Activated CD8-positive, alpha-beta T cell treated with anti-CD3 and anti-CD28 coated beads, Interleukin-2, amount 10 ng/mL, durations not matched to agents 7 days and 5 days (primary cell): ENCODE results near the gene RBKS. TPM values are rescaled to one million over a fixed set of nuclear protein-coding genes. Genes with fewer than 3 reads are reported as not detected.

ENCODE experiments used
- ATAC-seq: fragments of 150-1000 bp; cut with Tn5 transposase; one replicate; pipeline ENCODE4 v1.10.0; 2021; ENCODE audit warnings: moderate library complexity
- CTCF ChIA-PET: fragments of 350-600 bp; sonication (Branson Sonifier 250); formaldehyde crosslinking; loops from one replicate; lab custom pipeline; 2021; ENCODE audit warnings: antibody characterized with exemption; lab: Charles Lee
- POLR2A ChIA-PET: fragments of 350-600 bp; sonication (Branson Sonifier 250); formaldehyde crosslinking; loops from one replicate; lab custom pipeline; 2021; ENCODE audit warnings: antibody characterized with exemption; lab: Charles Lee
- DNase-seq: peaks from one replicate; pipeline ENCODE4 v3.0.0-alpha.2; 2020
- H3K27ac Mint-ChIP-seq: one replicate; pipeline ENCODE4 v1.8.0; 2021; ENCODE audit warnings: mild to moderate bottlenecking, mixed read lengths
- H3K27me3 Mint-ChIP-seq: one replicate; pipeline ENCODE4 v1.8.0; 2021; ENCODE audit warnings: low read depth, mixed read lengths
- H3K36me3 Mint-ChIP-seq: one replicate; pipeline ENCODE4 v1.8.0; 2021; ENCODE audit warnings: low read depth, mixed read lengths
- H3K4me1 Mint-ChIP-seq: one replicate; pipeline ENCODE4 v1.8.0; 2021; ENCODE audit warnings: low read depth, mixed read lengths
- H3K4me3 Mint-ChIP-seq: one replicate; pipeline ENCODE4 v1.8.0; 2021; ENCODE audit warnings: mild to moderate bottlenecking, mixed read lengths
- H3K9me3 Mint-ChIP-seq: one replicate; pipeline ENCODE4 v1.8.0; 2022; ENCODE audit warnings: mixed read lengths; ENCODE audit not compliant: insufficient read depth
- total RNA-seq, 2 experiments: library from RNA; stranded (reverse); gene quantifications; one replicate each; pipeline ENCODE4 v1.2.3, GENCODE V29; 2021

Gene RBKS
- total RNA-seq, result 1 to 10 TPM; 1.5 to 1.6 TPM

- ChIA-PET CTCF (interaction anchor here (1.1 kb wide), 2 partner anchors 187 to 533 kb away, joined by 3 read pairs; no protein-coding TSS in a partner anchor), POLR2A (interaction anchor here (0.7 to 2.0 kb wide), 7 partner anchors 11 to 503 kb away, joined by 3 to 8 read pairs (median 4); partner anchors contain the start of gene FOSL2)
- H3K4me1 Mint-ChIP-seq, result peaks cover 53% of the 10 kb centered on the region
- ATAC-seq, result peak; percentile 86
- DNase-seq, result peak; percentile 91
- H3K36me3 Mint-ChIP-seq, result peaks cover 22% of the 10 kb centered on the region
- H3K27me3 Mint-ChIP-seq, result peaks cover 2% of the 10 kb centered on the region
- peak within 1 kb of the TSS; percentile 99 for H3K27ac Mint-ChIP-seq
- no peaks in the 10 kb centered on the region for H3K9me3 Mint-ChIP-seq
- peak within 1 kb of the TSS; percentile 96 for H3K4me3 Mint-ChIP-seq
Observed at GRCh38 chr2:27890146-27890923, at the start of gene RBKS, which contains the start of gene BABAM2. RBKS (minus strand) TSS chr2:27890387; CDS start chr2:27890345, 42 bp downstream. BABAM2 (plus strand) TSS chr2:27890729; CDS start chr2:27894557, 3,828 bp downstream.

DNA sequence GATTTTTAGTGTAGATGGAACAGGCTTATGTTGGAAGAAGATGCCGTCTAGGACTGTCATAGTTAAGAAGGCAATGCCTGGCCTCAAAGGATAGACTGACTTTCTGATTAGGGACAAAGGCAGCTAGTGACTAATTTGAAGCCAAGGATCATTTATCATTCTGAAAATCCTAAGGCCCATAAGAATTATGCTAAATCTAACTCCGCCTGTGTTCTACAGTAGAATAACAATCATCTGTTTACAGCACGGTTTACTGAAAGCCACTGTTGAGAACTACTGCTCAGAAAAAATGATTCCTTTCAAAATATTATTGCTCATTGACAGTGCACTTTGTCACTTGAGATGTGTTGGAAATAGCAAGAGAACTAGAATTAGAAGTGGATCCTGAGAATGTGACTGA lies 44.8 kb upstream of the RBKS start:
- H3K27me3 Mint-ChIP-seq, result no peaks in the 10 kb centered on the region
- H3K4me3 Mint-ChIP-seq, result no peak overlapping the region
- ChIA-PET POLR2A (no interaction called here), CTCF (interaction anchor here (0.9 kb wide), 1 partner anchor 38 kb away, joined by 3 read pairs; no protein-coding TSS in a partner anchor)
- peaks cover 29% of the 10 kb centered on the region for H3K36me3 Mint-ChIP-seq
- H3K27ac Mint-ChIP-seq, result no peak overlapping the region
- H3K4me1 Mint-ChIP-seq, result peaks cover 15% of the 10 kb centered on the region
- DNase-seq (no peak), ATAC-seq (no peak)
- no peaks in the 10 kb centered on the region for H3K9me3 Mint-ChIP-seq

DNA sequence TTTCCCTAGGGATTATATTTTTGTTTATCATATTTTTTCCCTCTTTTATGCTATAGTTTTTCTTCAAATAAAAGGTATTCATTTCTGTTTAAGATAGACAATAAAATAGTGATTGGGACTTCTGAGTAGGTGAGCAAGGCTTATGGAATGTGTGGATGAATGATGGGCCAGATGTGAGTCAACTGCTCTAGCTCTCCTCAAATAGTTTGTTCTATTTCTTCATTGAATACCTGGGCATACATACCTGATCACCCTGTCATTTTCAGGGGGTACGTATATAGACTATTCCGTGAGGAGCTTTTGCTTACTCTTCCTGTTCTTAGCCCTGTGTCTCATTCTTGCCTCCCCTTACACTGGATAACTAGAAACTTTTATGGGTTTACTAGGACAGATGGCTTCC lies 42.2 kb upstream of the RBKS start:
- Mint-ChIP-seq H3K9me3 (no peaks in the 10 kb centered on the region), H3K27ac (no peak overlapping the region), H3K36me3 (peaks cover 28% of the 10 kb centered on the region), H3K4me3 (no peak overlapping the region), H3K4me1 (peaks cover 9% of the 10 kb centered on the region), H3K27me3 (no peaks in the 10 kb centered on the region)
- POLR2A ChIA-PET, result no interaction called here
- ATAC-seq, result no peak
- CTCF ChIA-PET, result no interaction called here
- no peak for DNase-seq

DNA sequence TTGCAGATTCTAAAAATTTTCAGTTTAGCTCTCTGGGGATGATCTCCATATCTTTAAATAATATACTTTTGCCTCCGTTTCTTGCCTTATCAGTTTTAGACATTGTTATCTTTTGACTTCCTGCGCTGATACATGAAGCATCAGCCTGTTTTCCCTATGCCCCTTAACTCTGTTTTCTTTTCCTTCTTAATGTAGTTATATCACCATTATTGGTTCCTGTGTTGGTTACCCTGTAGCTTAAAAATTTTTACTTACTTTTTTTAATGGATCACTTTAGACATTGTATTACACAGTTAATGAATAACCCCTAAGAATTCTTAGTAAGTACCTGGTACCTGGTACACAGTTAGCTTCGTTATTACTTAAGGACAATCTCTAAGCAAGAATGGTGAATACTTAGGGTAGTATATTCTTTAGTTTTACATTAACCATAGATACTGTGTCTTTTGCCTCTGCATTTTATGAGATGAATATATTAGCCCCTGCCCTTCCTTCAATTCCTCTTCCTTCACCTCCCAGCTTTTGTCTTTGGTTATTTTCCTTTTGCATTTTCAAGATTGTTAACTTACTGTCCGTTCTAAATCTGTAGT lies 41.3 kb upstream of the RBKS start:
- no peaks in the 10 kb centered on the region for H3K27me3 Mint-ChIP-seq
- ChIA-PET CTCF (no interaction called here), POLR2A (no interaction called here)
- peaks cover 5% of the 10 kb centered on the region for H3K4me1 Mint-ChIP-seq
- no peak overlapping the region for H3K4me3 Mint-ChIP-seq
- DNase-seq (no peak), ATAC-seq (no peak)
- no peak overlapping the region for H3K27ac Mint-ChIP-seq
- no peaks in the 10 kb centered on the region for H3K9me3 Mint-ChIP-seq
- peaks cover 30% of the 10 kb centered on the region for H3K36me3 Mint-ChIP-seq

DNA sequence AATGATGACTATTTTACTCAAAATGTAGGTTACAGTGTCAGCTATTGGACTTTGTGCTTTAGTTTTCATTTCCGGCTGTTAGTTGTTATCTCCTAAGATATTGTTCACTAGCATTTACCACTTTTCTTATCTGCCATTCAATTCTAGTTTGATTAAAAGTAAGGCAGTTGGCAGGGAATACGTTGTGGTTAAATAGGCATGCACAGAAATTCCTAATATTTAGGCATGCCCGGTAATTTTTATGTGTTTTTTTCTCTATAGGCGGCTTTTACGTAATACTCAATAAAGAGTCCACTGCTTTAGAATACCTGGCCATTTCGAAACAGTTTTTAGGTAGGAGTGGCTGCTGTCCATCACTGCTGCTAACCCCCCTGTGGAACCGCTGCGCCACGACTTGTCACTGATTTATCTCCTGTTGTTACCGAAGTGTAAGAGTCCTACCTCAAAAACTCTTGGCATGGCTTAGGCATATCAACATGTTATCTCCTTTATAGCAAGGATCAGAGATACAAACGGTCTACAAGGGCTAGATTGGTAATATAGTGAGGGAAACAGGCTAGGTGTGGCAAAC lies 39.8 kb upstream of the RBKS start:
- H3K4me3 Mint-ChIP-seq, result no peak overlapping the region
- no peaks in the 10 kb centered on the region for H3K27me3 Mint-ChIP-seq
- H3K27ac Mint-ChIP-seq, result no peak overlapping the region
- CTCF ChIA-PET, result no interaction called here
- ATAC-seq (no peak), DNase-seq (no peak)
- peaks cover 17% of the 10 kb centered on the region for H3K4me1 Mint-ChIP-seq
- H3K36me3 Mint-ChIP-seq, result peaks cover 30% of the 10 kb centered on the region
- POLR2A ChIA-PET, result interaction anchor here (0.6 kb wide), 1 partner anchor 482 kb away, joined by 4 read pairs; no protein-coding TSS in a partner anchor
- H3K9me3 Mint-ChIP-seq, result no peaks in the 10 kb centered on the region

DNA sequence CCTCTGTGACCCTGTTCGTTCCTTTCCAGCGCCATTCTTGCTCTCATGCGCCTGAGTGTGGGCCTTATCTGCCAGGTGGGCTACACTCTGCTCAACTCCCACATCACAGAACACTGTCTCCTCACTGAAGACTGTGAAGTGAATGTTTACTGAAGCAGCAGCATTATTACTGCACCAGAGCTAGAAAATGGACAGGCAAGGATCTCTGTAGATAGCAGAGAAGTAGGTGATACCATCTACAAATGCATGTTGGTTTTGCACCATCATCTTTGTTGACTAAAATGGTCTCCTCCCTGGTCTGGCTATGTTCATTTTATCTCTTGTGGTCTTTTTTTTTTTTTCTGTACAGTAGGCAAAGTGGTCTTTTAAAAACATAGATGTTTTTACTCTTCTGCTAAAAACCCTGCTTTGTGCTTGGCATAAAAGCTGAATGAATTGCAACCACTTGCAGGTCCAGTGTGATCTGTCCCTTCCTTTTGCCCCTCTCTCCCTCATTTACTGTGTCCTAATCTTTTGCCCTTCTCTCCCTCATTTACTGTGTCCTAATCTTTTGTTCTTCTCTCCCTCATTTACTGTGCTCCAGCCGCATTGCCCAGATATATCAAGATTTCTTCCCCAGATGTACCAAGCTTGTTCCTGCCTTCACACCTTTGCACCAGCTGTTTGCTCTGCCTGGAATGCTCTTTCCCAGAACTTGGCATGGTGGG lies 35.7 kb upstream of the RBKS start:
- Mint-ChIP-seq H3K9me3 (no peaks in the 10 kb centered on the region), H3K36me3 (peaks cover 24% of the 10 kb centered on the region), H3K4me1 (peaks cover 12% of the 10 kb centered on the region), H3K4me3 (no peak overlapping the region), H3K27ac (no peak overlapping the region), H3K27me3 (no peaks in the 10 kb centered on the region)
- ATAC-seq (no peak), DNase-seq (no peak)
- CTCF ChIA-PET, result no interaction called here
- POLR2A ChIA-PET, result interaction anchor here (0.7 kb wide), 1 partner anchor 13 kb away, joined by 3 read pairs; no protein-coding TSS in a partner anchor

DNA sequence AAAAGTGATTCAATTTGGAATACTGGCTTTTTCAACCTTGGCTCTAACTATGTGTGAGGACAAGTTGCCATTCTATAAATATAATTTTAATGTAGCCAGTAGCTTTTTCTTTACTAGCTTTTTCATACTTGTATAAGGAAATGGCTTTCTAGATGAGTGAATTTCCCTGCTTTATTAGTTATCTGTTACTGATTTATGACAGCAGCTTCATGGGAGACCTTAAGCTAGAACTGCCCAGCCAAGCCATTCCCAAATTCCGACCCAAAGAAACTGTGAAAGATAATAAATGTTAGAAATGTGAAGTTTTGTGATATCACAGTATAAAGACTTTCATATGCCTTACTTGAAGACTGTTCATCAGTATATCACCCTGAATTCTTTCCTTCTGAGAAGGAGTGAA lies 32.7 kb upstream of the RBKS start:
- ChIA-PET CTCF (interaction anchor here (1.4 kb wide), 1 partner anchor 9 kb away, joined by 4 read pairs; no protein-coding TSS in a partner anchor), POLR2A (interaction anchor here (0.7 kb wide), 1 partner anchor 90 kb away, joined by 3 read pairs; no protein-coding TSS in a partner anchor)
- Mint-ChIP-seq H3K4me3 (no peak overlapping the region), H3K9me3 (no peaks in the 10 kb centered on the region), H3K4me1 (peaks cover 20% of the 10 kb centered on the region), H3K36me3 (peaks cover 27% of the 10 kb centered on the region), H3K27me3 (no peaks in the 10 kb centered on the region), H3K27ac (no peak overlapping the region)
- ATAC-seq (no peak), DNase-seq (no peak)

- ChIA-PET CTCF (no interaction called here), POLR2A (no interaction called here)
- Mint-ChIP-seq H3K36me3 (peaks cover 23% of the 10 kb centered on the region), H3K9me3 (no peaks in the 10 kb centered on the region), H3K27ac (no peak overlapping the region), H3K4me1 (peaks cover 20% of the 10 kb centered on the region), H3K4me3 (no peak overlapping the region), H3K27me3 (no peaks in the 10 kb centered on the region)
- DNase-seq (no peak), ATAC-seq (no peak)
Observed at GRCh38 chr2:27921880-27922547, 31.8 kb upstream of the RBKS start.

- ChIA-PET POLR2A (no interaction called here), CTCF (no interaction called here)
- Mint-ChIP-seq H3K4me3 (no peak overlapping the region), H3K36me3 (peaks cover 22% of the 10 kb centered on the region), H3K4me1 (peaks cover 19% of the 10 kb centered on the region), H3K9me3 (no peaks in the 10 kb centered on the region), H3K27ac (no peak overlapping the region), H3K27me3 (no peaks in the 10 kb centered on the region)
- DNase-seq, result no peak
- ATAC-seq, result no peak
Observed at GRCh38 chr2:27921424-27921823, 31.2 kb upstream of the RBKS start.

- DNase-seq (no peak), ATAC-seq (no peak)
- Mint-ChIP-seq H3K4me3 (no peak overlapping the region), H3K27me3 (no peaks in the 10 kb centered on the region), H3K36me3 (peaks cover 22% of the 10 kb centered on the region), H3K9me3 (no peaks in the 10 kb centered on the region), H3K27ac (no peak overlapping the region), H3K4me1 (peaks cover 10% of the 10 kb centered on the region)
- ChIA-PET POLR2A (no interaction called here), CTCF (interaction anchor here (1.2 kb wide), 1 partner anchor 13 kb away, joined by 3 read pairs; no protein-coding TSS in a partner anchor)
Observed at GRCh38 chr2:27920148-27920885, 30.1 kb upstream of the RBKS start.
